ENCODE data around the gene KCNJ5. TPM values are rescaled to one million over a fixed set of nuclear protein-coding genes. Genes with fewer than 3 reads are reported as not detected.
A peak's percentile ranks its signal among the peaks of the same experiment; 100 is the strongest.

KCNJ5 gene
- total RNA-seq, 5 donors from 2014 or later (not counting 1 experiment from before 2014, with no cell fraction given) = 0.07 to 0.13 (median 0.12) TPM; not detected in 2

- ATAC-seq (replicated peaks in 1 of 4) (no peak), DNase-seq (no peak)
- Histone ChIP-seq H3K4me1 (ENCODE audit: control insufficient read depth in 1 of 2, extremely low read depth in 1 of 2, insufficient read depth in 2 of 2, low read length in 2 of 2) (peaks cover under 1 to 3% of the 10 kb centered on the region in 2 experiments), H3K27ac (ENCODE audit: low read length) (no peak overlapping the region), H3K9me3 (no peaks in the 10 kb centered on the region), H3K36me3 (ENCODE audit: control insufficient read depth in 2 of 2, extremely low read depth in 1 of 2, insufficient read depth in 1 of 2, low read length in 1 of 2) (no peaks in the 10 kb centered on the region), H3K4me3 (ENCODE audit: control insufficient read depth in 1 of 2, extremely low read depth in 1 of 2, low read length in 1 of 2) (no peak overlapping the region), H3K27me3 (replicated peaks in 1 of 2; ENCODE audit: control insufficient read depth in 2 of 2, extremely low read depth in 1 of 2, insufficient read depth in 2 of 2, low read length in 1 of 2) (peaks cover 0 to 67% of the 10 kb centered on the region in 2 experiments)
- Mint-ChIP-seq H3K36me3 (no peaks in the 10 kb centered on the region), H3K9me3 (no peaks in the 10 kb centered on the region), H3K4me1 (peaks cover 4 to 6% (median 4%) of the 10 kb centered on the region in 3 donors), H3K27me3 (peaks cover 33 to 63% of the 10 kb centered on the region in 2 donors), H3K27ac (no peak overlapping the region), H3K4me3 (no peak overlapping the region)
- WGBS (ENCODE audit: insufficient coverage) = 91% methylated on average over 17 of the region's 17 CpGs
- CTCF ChIA-PET = no interaction called here
- POLR2A ChIA-PET = interaction anchor here in 1 of 2 donors (0.6 kb wide), 1 partner anchor 999 kb away, joined by 3 read pairs; no protein-coding TSS in a partner anchor
These were observed 20.1 kb downstream of the KCNJ5 start for GRCh38 chr11:128911239-128911638.

GRCh38 chr11:128911701-128912100, 20.5 kb downstream of the KCNJ5 start:
- no peak overlapping the region for H3K4me3 ChIP-seq (ENCODE audit: control insufficient read depth in 1 of 2, extremely low read depth in 1 of 2, low read length in 1 of 2)
- 85% methylated on average over 9 of the region's 18 CpGs for WGBS (ENCODE audit: insufficient coverage)
- ATAC-seq (replicated peaks in 1 of 4) = no peak

DNA sequence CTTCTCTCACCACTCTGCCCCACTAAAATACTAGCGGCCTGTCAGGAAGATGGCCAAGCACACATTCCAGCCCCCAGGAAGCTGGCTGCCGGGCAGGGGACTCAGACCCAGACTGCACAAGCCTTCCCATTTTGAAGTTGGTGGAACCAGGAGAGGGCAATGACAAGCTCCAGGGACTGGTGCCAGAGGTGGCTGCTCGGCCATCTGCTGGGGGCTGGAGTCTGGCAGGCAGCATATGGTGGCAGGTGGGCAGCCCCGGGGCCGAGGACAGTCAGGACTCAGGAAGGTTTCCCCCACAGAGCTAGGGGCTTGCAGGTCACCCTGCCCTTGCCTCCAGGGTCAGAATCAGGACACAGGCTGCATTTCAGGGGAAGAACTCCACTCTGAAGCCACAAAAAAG, 22.6 kb downstream of the KCNJ5 start:
- Histone ChIP-seq H3K4me3 (ENCODE audit: control insufficient read depth in 1 of 2, extremely low read depth in 1 of 2, low read length in 1 of 2) (no peak overlapping the region), H3K9me3 (no peaks in the 10 kb centered on the region), H3K27me3 (replicated peaks in 1 of 2; ENCODE audit: control insufficient read depth in 2 of 2, extremely low read depth in 1 of 2, insufficient read depth in 2 of 2, low read length in 1 of 2) (peaks cover 0 to 68% of the 10 kb centered on the region in 2 experiments), H3K36me3 (ENCODE audit: control insufficient read depth in 2 of 2, extremely low read depth in 1 of 2, insufficient read depth in 1 of 2, low read length in 1 of 2) (no peaks in the 10 kb centered on the region), H3K4me1 (ENCODE audit: control insufficient read depth in 1 of 2, extremely low read depth in 1 of 2, insufficient read depth in 2 of 2, low read length in 2 of 2) (no peaks in the 10 kb centered on the region), H3K27ac (ENCODE audit: low read length) (no peak overlapping the region)
- Mint-ChIP-seq H3K27ac (no peak overlapping the region), H3K4me1 (no peaks in the 10 kb centered on the region), H3K36me3 (no peaks in the 10 kb centered on the region), H3K27me3 (peaks cover 25 to 60% of the 10 kb centered on the region in 2 donors), H3K4me3 (no peak overlapping the region), H3K9me3 (no peaks in the 10 kb centered on the region)
- POLR2A ChIA-PET = no interaction called here
- 77% methylated on average over 4 of the region's 5 CpGs for WGBS (ENCODE audit: insufficient coverage)
- ATAC-seq (replicated peaks in 1 of 4) (no peak), DNase-seq (no peak)
- CTCF ChIA-PET = no interaction called here

More at GRCh38 chr11:128911701-128912100, 20.5 kb downstream of the KCNJ5 start:
- ChIA-PET POLR2A (interaction anchor here in 1 of 2 donors (0.6 kb wide), 1 partner anchor 999 kb away, joined by 3 read pairs; no protein-coding TSS in a partner anchor), CTCF (no interaction called here)
- DNase-seq = no peak
- peaks cover 33 to 65% of the 10 kb centered on the region in 2 donors for H3K27me3 Mint-ChIP-seq
- H3K27ac Mint-ChIP-seq = no peak overlapping the region
- no peaks in the 10 kb centered on the region for H3K4me1 ChIP-seq (ENCODE audit: control insufficient read depth in 1 of 2, extremely low read depth in 1 of 2, insufficient read depth in 2 of 2, low read length in 2 of 2)
- H3K9me3 Mint-ChIP-seq = no peaks in the 10 kb centered on the region
- peaks cover 0 to 4% (median 3%) of the 10 kb centered on the region in 3 donors for H3K4me1 Mint-ChIP-seq
- no peaks in the 10 kb centered on the region for H3K9me3 ChIP-seq
- no peak overlapping the region for H3K27ac ChIP-seq (ENCODE audit: low read length)
- no peaks in the 10 kb centered on the region for H3K36me3 ChIP-seq (ENCODE audit: control insufficient read depth in 2 of 2, extremely low read depth in 1 of 2, insufficient read depth in 1 of 2, low read length in 1 of 2)
- H3K36me3 Mint-ChIP-seq = no peaks in the 10 kb centered on the region
- H3K4me3 Mint-ChIP-seq = no peak overlapping the region
- peaks cover 0 to 67% of the 10 kb centered on the region in 2 experiments for H3K27me3 ChIP-seq (replicated peaks in 1 of 2; ENCODE audit: control insufficient read depth in 2 of 2, extremely low read depth in 1 of 2, insufficient read depth in 2 of 2, low read length in 1 of 2)

DNA sequence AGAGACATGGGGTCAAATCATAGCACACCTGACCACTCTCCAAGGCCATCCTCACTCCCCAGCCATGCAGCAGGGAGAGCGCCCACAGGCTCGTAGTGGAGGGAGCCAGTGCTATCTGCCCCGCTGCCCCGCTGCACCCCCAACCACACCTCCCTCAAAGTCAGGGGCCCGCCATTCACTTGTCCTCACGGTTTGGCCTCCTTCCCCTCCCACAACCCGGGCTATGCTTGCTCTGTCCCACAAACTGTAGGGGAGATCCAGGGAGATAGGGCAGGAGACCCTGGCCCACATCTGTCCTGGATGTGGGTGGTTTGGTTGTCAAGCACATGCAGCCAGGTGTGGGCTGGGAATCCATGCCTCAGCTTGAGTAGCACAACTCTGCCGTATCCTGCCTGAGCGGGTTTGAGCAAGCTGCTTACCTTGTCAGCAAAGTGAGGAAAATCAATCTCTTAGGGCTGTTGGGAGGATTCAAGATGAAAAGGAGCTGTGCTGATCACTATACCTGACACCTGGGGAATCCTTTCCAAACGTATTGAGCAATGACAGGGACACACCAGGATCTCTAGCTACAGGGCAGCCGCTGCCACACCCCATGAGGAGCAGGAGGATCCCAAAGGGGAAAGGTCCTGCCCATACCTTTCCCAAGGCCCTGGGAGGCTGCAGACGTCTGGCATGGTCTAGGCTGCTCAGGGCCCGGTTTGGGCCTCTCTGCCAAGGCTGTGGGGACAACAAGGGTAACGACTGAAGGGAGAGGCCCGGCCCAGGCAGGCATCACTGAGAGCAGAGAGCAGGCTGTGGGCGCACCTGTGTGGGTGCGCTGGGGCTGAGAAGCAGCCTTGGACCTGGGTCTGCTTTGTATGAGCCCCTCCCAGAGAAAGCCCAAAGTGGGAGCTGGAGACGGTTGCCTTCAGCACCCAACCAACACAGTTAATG, 23.3 kb downstream of the KCNJ5 start:
- H3K4me3 ChIP-seq (ENCODE audit: control insufficient read depth in 1 of 2, extremely low read depth in 1 of 2, low read length in 1 of 2) = no peak overlapping the region
- Mint-ChIP-seq H3K4me3 (no peak overlapping the region), H3K9me3 (no peaks in the 10 kb centered on the region), H3K27me3 (peaks cover 19 to 58% of the 10 kb centered on the region in 2 donors), H3K27ac (no peak overlapping the region), H3K36me3 (no peaks in the 10 kb centered on the region), H3K4me1 (peaks cover 0 to 3% (median 0%) of the 10 kb centered on the region in 3 donors)
- ChIA-PET CTCF (interaction anchor here in 1 of 2 donors (0.6 kb wide), 1 partner anchor 40 kb away, joined by 3 read pairs; no protein-coding TSS in a partner anchor), POLR2A (no interaction called here)
- 80% methylated on average over 11 of the region's 18 CpGs for WGBS (ENCODE audit: insufficient coverage)
- DNase-seq (no peak), ATAC-seq (replicated peaks in 1 of 4) (no peak)
- H3K36me3 ChIP-seq (ENCODE audit: control insufficient read depth in 2 of 2, extremely low read depth in 1 of 2, insufficient read depth in 1 of 2, low read length in 1 of 2) = no peaks in the 10 kb centered on the region
- H3K9me3 ChIP-seq = no peaks in the 10 kb centered on the region
- peaks cover 0 to 67% of the 10 kb centered on the region in 2 experiments for H3K27me3 ChIP-seq (replicated peaks in 1 of 2; ENCODE audit: control insufficient read depth in 2 of 2, extremely low read depth in 1 of 2, insufficient read depth in 2 of 2, low read length in 1 of 2)
- H3K4me1 ChIP-seq (ENCODE audit: control insufficient read depth in 1 of 2, extremely low read depth in 1 of 2, insufficient read depth in 2 of 2, low read length in 2 of 2) = no peaks in the 10 kb centered on the region
- H3K27ac ChIP-seq (ENCODE audit: low read length) = no peak overlapping the region

DNA sequence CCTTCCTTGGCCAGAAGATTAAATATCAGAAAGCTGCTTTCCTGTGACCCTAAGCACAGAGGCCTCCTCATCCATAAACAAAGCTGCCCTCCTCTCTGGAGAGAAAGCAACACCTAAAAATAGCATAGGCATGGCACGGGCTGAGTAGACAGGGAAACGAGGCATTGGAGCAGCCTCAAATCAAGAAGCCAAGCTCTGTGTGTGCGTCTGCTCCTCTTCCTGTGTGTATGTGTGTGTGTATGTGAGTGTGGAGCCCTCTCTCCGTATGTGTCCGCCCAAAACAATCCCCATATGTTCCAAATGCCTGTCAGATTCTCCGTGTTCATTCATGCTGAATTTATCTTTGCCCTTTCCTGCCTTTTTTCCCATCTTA, 24.0 kb downstream of the KCNJ5 start:
- ChIA-PET CTCF (interaction anchor here in 1 of 2 donors (0.6 kb wide), 1 partner anchor 40 kb away, joined by 3 read pairs; no protein-coding TSS in a partner anchor), POLR2A (no interaction called here)
- Mint-ChIP-seq H3K4me1 (peaks cover 0 to 3% (median 0%) of the 10 kb centered on the region in 3 donors), H3K4me3 (no peak overlapping the region), H3K27ac (no peak overlapping the region), H3K9me3 (no peaks in the 10 kb centered on the region), H3K36me3 (no peaks in the 10 kb centered on the region), H3K27me3 (peaks cover 13 to 53% of the 10 kb centered on the region in 2 donors)
- H3K4me1 ChIP-seq (ENCODE audit: control insufficient read depth in 1 of 2, extremely low read depth in 1 of 2, insufficient read depth in 2 of 2, low read length in 2 of 2) = no peaks in the 10 kb centered on the region
- no peak overlapping the region for H3K27ac ChIP-seq (ENCODE audit: low read length)
- H3K9me3 ChIP-seq = no peaks in the 10 kb centered on the region
- DNase-seq (no peak), ATAC-seq (replicated peaks in 1 of 4) (no peak)
- H3K27me3 ChIP-seq (replicated peaks in 1 of 2; ENCODE audit: control insufficient read depth in 2 of 2, extremely low read depth in 1 of 2, insufficient read depth in 2 of 2, low read length in 1 of 2) = peaks cover 0 to 65% of the 10 kb centered on the region in 2 experiments
- no peak overlapping the region for H3K4me3 ChIP-seq (ENCODE audit: control insufficient read depth in 1 of 2, extremely low read depth in 1 of 2, low read length in 1 of 2)
- H3K36me3 ChIP-seq (ENCODE audit: control insufficient read depth in 2 of 2, extremely low read depth in 1 of 2, insufficient read depth in 1 of 2, low read length in 1 of 2) = no peaks in the 10 kb centered on the region
- 92% methylated on average over 1 of the region's 6 CpGs for WGBS (ENCODE audit: insufficient coverage)

DNA sequence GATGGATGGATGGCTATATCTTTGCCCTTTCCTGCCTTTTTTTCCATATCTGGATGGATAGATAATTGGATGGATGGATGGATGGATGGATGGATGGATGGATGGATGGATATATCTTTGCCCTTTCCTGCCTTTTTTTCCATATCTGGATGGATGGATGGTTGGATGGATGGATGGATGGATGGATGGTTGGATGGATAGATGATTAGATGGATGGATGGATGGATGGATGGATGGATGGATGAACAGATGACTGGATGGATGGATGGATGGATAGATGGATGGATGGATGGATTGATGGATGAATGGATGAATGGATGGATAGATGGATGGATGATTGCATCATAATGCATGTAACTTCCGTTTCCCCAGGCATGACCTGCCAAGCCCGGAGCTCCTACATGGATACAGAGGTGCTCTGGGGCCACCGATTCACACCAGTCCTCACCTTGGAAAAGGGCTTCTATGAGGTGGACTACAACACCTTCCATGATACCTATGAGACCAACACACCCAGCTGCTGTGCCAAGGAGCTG, 24.9 kb downstream of the KCNJ5 start:
- no peak overlapping the region for H3K4me3 ChIP-seq (ENCODE audit: control insufficient read depth in 1 of 2, extremely low read depth in 1 of 2, low read length in 1 of 2)
- ChIA-PET POLR2A (no interaction called here), CTCF (interaction anchor here in 1 of 2 donors (0.6 kb wide), 1 partner anchor 10 kb away, joined by 3 read pairs; no protein-coding TSS in a partner anchor)
- H3K27ac ChIP-seq (ENCODE audit: low read length) = no peak overlapping the region
- DNase-seq (no peak), ATAC-seq (replicated peaks in 1 of 4) (peak in 1 of 4 experiments; percentile 4)
- no peaks in the 10 kb centered on the region for H3K36me3 ChIP-seq (ENCODE audit: control insufficient read depth in 2 of 2, extremely low read depth in 1 of 2, insufficient read depth in 1 of 2, low read length in 1 of 2)
- Mint-ChIP-seq H3K4me3 (no peak overlapping the region), H3K27ac (no peak overlapping the region), H3K27me3 (peaks cover 19 to 53% of the 10 kb centered on the region in 2 donors), H3K4me1 (peaks cover 0 to 3% (median 0%) of the 10 kb centered on the region in 3 donors), H3K36me3 (no peaks in the 10 kb centered on the region), H3K9me3 (no peaks in the 10 kb centered on the region)
- no CpG with 5 or more reads among the region's 3 CpGs for WGBS (ENCODE audit: insufficient coverage)
- no peaks in the 10 kb centered on the region for H3K9me3 ChIP-seq
- peaks cover 0 to 70% of the 10 kb centered on the region in 2 experiments for H3K27me3 ChIP-seq (replicated peaks in 1 of 2; ENCODE audit: control insufficient read depth in 2 of 2, extremely low read depth in 1 of 2, insufficient read depth in 2 of 2, low read length in 1 of 2)
- no peaks in the 10 kb centered on the region for H3K4me1 ChIP-seq (ENCODE audit: control insufficient read depth in 1 of 2, extremely low read depth in 1 of 2, insufficient read depth in 2 of 2, low read length in 2 of 2)
